DMS79 (cell line): ENCODE measurements around the gene ARL6IP4.
"Not testable (repeated sequence)": the region's sequence is repeated elsewhere in the genome, so short reads cannot be mapped to it uniquely, and the experiment has no call there.

ENCODE experiments used
- DNase-seq: peaks from one replicate; lab custom pipeline; 2025; lab: John Stamatoyannopoulos, UW

The ARL6IP4 gene

DNA sequence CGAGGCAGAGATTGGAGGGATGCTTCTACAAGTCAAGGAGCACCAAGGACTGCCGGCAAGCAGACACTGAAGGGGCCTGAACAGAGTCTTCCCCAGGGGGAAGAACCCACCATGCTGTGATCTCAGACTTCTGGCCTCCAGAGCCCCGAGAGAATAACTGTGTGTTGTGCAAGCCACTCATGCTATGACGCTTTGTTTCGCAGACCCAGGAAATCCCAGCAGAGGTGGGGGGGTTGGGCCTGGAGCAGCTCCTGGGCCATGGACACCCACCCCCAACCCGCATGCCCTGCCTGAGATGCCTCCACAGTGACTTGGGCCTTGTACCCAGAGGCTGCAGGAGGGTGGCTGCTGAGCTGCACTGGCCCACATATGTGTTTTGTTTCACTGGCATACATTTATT is 31.2 kb downstream of the ARL6IP4 start:
- DNase-seq: no peak

DNA sequence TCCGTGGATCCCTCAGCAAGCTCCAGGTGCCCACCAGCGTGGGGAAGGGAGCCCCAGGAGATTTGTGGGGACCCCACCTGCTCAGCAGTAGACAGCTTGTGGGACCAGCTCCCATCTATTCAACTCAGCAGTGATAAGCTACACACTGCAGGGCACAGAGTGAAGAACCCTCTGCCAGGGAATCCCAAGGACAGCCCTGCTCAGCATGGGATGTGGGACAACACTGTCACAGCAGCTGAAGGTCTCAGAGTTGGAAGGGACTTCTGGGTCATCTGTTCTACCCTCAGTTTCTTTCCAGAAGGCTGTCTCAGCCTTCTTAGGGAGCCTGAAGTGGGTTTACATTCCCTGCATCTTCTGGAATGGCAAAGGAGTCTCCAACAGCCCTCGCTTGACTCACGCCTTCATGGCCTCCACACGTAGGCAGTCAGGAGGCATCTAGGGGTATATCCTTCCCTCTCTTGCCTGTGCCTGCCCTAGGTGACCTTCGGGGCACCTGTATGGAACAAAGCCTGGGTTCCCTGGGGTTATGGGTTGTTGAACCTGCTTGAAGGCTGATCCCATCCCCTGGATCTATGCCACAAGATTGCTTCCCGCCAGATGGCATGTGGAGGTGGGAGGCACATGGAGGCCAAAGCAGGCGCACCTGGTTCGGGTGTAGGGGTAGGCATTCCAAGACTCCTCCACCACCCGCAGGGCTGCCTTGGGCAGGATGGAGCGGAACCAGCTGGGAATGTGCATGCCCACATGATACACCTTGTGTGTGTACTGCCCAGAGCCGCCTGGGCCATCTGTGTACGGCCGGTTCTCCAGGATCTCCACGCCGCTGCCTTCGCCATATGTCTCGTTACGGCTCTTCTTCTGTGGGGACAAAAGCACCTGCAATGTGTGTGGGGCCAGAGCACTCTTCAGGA is 33.0 kb downstream of the ARL6IP4 start:
- no peak for DNase-seq

DNA sequence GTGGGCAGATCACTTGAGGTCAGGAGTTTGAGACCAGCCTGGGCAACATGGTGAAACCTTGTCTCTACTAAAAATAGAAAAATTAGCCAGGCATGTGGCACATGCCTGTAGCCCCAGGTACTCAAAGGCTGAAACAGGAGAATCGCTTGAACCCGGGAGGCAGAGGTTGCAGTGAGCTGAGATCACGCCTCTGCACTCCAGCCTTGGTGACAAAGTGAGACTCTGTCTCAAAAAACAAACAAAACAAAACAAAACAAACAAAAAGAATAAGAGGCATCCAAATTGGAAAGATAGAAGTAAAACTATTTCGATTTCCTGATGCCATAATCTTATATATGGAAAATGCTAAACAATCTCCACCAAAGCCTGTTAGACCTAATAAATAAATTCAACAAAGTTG is 34.0 kb downstream of the ARL6IP4 start:
- not testable (repeated sequence) for DNase-seq

DNA sequence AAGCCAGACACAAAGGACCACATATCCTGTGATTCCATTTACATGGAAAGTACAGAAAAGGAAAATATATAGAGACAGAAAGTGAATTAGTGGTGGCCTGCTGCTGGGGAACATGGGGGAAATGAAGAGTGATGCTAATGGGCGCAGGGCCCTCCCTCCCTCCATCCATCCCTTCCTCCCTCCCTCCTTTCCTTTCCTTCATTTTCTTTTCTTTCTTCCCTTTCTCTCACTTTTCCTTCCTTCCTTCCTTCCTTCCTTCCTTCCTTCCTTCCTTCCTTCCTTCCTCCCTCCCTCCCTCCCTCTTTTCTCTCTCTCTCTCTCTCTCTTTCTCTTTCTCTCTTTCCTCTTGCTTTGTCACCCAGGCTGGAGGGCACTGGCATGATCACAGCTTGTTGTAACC is 37.3 kb downstream of the ARL6IP4 start:
- no peak for DNase-seq

DNA sequence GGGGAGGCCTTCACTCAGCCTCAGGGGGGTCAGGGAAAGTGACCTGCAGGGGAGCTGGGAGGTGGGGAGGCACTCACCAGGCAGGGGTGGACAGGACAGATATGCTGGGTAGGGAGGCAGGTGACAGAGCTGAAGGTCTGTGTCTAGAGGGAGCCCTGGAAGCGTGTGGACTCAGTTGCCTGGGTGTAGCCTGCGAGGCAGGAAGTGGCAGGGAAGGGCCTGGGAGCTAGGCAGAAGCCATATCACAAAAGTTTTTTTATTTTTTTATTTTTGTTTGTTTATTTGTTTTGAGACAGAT is 39.3 kb downstream of the ARL6IP4 start:
- DNase-seq: no peak

DNA sequence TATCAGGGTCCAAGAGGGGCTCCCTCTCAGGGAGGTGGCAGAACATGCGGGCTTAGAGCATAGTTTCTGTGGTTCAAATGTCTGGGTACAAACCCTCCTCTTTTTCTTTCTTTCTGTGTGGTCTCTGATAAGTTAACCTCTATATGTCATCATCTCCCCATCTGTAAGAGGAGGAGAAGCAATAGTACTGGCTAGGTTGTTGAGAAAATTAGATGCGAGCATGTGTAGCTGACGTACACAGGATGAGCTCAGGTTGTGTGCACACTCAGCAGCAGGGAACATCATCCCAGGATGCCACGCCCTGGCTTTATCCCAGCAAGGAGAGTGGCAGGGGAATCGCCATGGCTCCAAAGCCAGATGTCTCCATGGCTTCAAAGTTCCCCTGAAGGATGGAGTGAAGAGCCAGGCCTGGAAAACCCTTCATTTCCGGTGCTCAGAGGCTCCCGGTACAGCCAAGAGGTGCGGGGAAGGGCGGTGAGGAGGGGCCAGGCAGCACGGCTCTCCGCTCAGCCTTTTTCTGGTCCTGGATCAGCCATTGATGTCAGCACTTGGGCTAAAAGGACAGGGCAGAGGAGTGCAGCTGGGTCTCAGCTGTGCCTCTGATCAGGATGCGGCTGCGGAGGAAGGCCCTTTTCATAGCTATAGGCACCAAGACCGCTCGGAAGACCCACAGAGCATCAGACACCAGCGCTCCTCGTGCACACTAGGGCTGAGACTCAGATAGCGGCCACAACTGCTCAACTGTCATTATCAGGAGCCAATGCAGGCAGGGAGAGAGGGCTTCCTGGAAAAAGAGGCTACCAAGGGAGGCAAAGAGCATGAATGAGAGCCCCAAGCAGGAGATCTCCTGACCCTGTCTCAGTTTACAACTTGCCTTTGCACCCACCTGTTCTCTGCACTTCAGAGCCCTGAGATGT is 41.5 kb downstream of the ARL6IP4 start:
- DNase-seq: no peak

DNA sequence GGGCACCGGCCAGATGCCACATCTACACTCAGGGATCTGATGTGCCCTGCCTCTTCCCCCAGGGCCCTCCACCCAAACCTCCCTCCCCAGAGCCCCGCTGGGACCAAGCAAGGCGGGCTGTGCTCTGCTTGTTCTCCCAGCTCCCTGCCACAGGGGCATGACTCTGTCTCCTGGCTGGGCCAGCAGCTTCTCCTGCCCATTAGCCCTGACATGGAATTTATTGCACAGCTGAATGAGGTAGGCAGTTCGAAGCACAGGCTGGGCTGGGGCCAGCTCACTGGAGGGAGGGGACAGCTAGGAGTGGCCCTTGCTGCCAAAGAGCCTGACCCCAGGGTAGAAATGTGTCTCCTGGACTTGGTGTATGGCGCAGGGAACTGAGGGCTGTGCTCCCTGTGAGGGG is 42.4 kb downstream of the ARL6IP4 start:
- no peak for DNase-seq

DNA sequence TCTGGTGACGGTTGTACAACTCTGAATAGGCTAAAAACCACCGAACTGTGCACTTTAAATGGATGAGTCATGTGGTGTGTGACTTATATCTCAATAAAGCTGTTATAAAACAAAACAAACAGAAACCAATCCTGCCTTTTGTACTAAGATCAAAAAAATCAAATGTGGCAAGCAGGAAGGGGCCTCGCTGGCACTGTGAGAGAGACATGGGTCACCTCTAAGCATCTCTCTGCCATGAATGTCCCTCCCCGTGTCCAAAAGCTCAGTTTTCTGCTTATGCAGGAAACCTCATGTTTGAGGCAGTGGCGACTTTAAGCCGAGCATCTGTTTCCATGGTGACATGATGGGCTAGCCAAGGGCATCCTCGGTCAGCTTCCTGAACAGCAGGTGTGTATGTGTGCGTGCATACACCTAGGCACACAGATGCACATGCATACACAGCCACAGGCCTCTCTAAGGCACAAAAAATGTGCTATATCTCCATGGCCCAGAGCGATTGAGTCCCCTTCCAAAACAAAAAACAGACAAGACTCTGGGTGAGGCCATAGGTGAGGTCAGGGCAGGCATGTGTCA is 44.4 kb downstream of the ARL6IP4 start:
- no peak for DNase-seq

DNA sequence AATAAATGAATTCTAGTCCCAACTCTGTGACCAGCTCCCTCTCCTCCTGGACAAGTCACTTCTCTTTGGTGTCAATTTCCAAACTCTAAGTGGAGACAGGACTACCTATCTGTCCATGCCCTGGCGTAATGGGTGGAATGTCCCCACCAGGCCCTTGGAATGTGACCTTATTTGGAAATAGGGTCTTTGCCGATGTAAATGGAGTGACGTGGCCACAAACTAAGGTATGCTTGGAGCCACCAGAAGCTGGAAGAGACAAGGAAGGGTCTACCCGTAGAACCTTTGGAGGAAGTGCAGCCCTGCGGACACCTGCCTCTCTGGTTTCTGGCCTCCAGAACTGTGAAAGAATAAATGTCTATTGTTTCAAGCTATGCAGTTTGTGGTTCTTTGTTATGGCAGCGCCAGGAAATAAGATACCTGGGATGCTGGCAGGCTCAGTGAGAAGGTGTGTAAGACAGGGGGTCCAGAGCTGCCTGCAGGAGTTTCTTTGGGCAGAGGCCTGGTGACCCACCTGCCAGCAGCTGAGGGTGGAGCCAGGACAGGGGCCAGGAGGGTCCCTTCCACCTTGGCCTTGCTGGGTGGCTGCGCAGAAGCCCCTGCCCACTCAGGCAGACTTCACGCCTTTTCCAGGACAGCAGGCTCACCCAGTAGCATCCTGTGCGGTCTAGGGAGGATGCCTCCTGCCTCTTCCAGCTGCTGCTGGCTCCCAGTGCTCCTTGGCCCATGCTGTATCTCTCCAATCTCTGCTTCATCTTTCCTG is 45.8 kb downstream of the ARL6IP4 start:
- DNase-seq: no peak

DNA sequence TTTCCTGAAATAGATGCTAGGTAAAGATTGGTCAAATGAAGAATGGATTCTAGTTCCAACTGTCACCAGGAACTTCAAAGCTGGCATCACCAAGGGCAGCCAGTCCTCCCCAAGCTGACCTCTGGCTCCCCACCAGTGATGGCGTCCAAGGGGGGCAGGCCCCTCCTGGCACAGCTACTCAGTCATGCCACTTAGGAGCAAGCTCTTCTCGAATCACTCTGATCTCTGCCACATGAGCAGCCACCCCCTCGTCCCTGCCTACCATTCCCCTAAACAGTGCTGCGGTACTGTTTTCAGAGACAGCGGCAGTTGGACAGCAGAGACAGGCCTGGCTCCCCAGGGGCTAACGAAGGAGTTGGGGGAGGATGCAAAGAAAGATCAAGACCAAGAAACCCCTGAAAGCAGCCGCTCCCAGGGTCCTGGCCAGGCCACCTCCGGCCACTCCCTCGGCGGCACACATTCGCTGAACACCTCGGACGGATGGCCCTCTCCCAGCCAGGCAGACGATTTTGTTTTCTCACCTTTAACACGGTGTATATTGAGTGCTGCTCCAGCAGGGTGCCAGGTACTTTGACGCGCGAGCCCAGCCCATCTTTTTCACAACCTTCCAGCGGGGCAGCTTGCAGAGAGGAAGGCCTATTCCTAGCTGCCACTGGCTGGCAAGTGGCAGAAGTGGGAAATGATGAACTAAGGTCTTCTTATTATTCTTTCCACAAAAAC is 47.4 kb downstream of the ARL6IP4 start:
- DNase-seq: no peak

DNA sequence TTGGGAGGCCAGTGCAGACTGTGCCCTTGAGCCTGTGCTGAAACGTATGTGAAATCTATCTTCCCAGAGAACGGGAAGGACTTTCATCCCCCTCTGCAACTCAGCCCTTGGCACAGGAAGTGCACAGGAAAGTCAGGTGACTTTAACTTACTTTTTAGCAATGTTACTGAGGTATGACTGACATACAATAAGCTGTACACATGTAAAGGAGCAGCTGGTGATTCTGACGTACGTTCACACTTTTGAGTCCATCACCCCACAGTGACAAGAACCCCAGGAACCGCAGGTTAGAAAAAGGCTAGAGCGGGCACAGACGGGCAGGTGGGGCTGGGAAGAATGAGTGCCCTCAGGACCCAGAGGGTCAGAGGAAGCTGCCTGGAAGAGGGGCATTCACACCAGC is 48.0 kb downstream of the ARL6IP4 start:
- DNase-seq: no peak

DNA sequence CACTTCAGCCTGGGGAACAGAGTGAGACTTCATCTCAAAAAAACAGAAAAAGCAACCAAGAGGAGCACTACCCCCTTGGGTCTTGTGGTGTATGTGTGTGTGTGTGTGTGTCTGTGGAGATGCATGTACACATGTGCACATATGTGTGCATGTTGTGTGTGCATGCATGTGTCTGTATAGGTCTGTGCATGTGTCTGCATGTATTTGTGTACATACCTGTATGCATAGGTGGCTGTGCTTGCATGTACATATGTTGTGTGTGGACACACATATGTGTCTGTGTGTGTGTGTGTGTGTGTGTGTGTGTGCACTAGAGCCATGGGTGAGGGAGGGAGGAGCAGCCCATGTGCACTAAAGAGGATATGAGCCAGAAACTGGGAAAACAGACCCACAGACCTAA is 49.1 kb downstream of the ARL6IP4 start:
- no peak for DNase-seq

DNA sequence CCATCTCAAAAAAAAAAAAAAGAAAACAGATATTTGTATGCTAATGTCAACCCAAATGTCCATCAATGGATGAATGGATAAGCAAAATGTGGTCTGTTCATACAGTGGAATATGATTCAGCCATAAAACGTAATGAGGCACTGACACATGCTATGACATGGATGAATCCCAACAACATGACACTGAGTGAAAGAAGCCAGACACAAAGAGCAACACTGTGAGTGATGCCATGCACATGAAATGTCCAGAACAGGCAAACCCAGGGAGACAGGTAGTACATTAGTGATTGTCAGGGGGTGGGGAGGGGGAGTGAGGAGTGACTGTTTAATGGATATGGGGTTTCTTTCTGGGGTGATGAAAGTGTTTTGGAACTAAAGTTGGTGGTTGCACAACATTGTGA is 50.2 kb downstream of the ARL6IP4 start:
- DNase-seq: no peak

DNA sequence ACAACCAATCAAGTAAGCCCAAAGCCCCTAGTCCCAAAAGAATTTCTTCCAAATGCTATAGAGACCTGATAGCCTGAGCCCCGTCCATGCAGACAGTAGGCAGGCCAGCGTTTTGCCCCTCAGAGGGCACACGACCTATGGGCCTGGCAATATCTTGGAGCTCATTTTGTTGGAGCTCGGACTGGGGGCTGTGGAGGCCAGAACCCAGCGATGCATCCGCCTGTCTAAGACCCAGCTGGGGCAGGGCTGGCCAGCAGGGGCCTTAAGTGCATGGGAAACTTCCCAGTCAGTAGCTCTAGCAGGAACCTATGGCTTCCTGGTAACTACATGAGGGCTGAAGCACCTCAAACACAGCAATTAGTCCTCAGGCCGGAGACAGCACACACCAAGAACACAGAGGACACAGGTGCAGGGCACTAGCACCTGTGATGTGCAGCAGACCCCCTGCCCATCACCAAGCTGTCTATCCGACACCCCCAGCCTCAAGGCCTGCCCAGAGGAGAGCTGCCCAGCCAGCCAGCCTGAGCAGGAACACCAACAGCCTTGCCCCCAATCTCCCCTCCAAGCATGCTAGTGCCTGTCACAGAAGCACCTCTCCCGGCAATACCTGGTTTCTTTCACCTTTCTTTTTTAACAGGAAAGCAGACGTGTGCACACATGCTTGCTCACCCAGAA is 50.8 kb downstream of the ARL6IP4 start:
- no peak for DNase-seq
